BLaER1 treated with 17β-estradiol and CSF1 and Interleukin-3, amounts not matched to agents 10 nM and 100 nM (cell line): Measurements from ENCODE around the gene GP1BA.
A peak's percentile ranks its signal among the peaks of the same experiment; 100 is the strongest.

ENCODE experiments used
- H3K27ac ChIP-seq, 11 experiments: shearing (Covaris generic); formaldehyde crosslinking; 2 replicates each; pipeline ENCODE4 v1.8.1; 2022
- H3K27me3 ChIP-seq, 11 experiments: shearing (Covaris generic); formaldehyde crosslinking; 2 replicates each; pipeline ENCODE4 v1.8.1; 2022
- H3K36me3 ChIP-seq, 11 experiments: shearing (Covaris generic); formaldehyde crosslinking; 2 replicates each; pipeline ENCODE4 v1.8.1; 2022
- H3K4me1 ChIP-seq, 10 experiments: shearing (Covaris generic); formaldehyde crosslinking; 2 replicates each; pipeline ENCODE4 v1.8.1; 2022
- H3K4me2 ChIP-seq, 11 experiments: shearing (Covaris generic); formaldehyde crosslinking; 2 replicates each; pipeline ENCODE4 v1.8.1; 2022
- H3K4me3 ChIP-seq, 10 experiments: shearing (Covaris generic); formaldehyde crosslinking; 2 replicates each; pipeline ENCODE4 v1.8.1; 2022
- H3K9ac ChIP-seq, 11 experiments: shearing (Covaris generic); formaldehyde crosslinking; 2 replicates each; pipeline ENCODE4 v1.8.1; 2022
- H3K9me3 ChIP-seq, 11 experiments: shearing (Covaris generic); formaldehyde crosslinking; replicated peaks in 1 of 11; 2 replicates each; pipeline ENCODE4 v1.8.1; 2022
- H4K20me1 ChIP-seq, 11 experiments: shearing (Covaris generic); formaldehyde crosslinking; 2 replicates each; pipeline ENCODE4 v1.8.1; 2022
- Cebpa-rat ChIP-seq, 11 experiments: shearing (Covaris generic); IDR thresholded peaks; 2 replicates each; pipeline ENCODE4 v1.8.1; 2022

Gene GP1BA

GRCh38 chr17:4931963-4932362 is at the start of gene GP1BA:
Gene GP1BA (plus strand): TSS chr17:4932277. CDS start chr17:4932605, 328 bp downstream.
- Histone ChIP-seq H3K9ac (peak within 1 kb of the TSS in 1 of 11 experiments; percentile 13; a peak in 1 of 22 replicates), H3K27ac (peak within 1 kb of the TSS in 1 of 11 experiments; percentile 44; a peak in 1 of 22 replicates), H3K36me3 (peaks cover 14 to 46% (median 26%) of the 10 kb centered on the region in 11 experiments), H4K20me1 (peaks cover 0 to 26% (median 5%) of the 10 kb centered on the region in 11 experiments; a peak in 8 of 22 replicates), H3K4me2 (peak within 1 kb of the TSS; percentile 31 to 70 (median 51); a peak in 21 of 22 replicates), H3K9me3 (no peaks in the 10 kb centered on the region), H3K4me3 (no peak within 1 kb of the TSS), H3K4me1 (peaks cover 21 to 63% (median 42%) of the 10 kb centered on the region in 10 experiments), H3K27me3 (no peaks in the 10 kb centered on the region)
- TF ChIP-seq Cebpa-rat (IDR thresholded peaks at IDR 0.05) = no peak

GRCh38 chr17:4884489-4884888 is 47.6 kb upstream of the GP1BA start:
- Histone ChIP-seq H3K4me3 (no peak overlapping the region), H3K9me3 (no peaks in the 10 kb centered on the region), H3K27me3 (no peaks in the 10 kb centered on the region), H3K4me2 (no peak overlapping the region), H3K27ac (no peak overlapping the region), H4K20me1 (peaks cover 0 to 25% (median 9%) of the 10 kb centered on the region in 11 experiments; a peak in 12 of 22 replicates), H3K36me3 (peaks cover 45 to 75% (median 52%) of the 10 kb centered on the region in 11 experiments), H3K9ac (peak overlapping the region in 2 of 11 experiments; percentile 2 to 10; a peak in 2 of 22 replicates), H3K4me1 (peaks cover 6 to 24% (median 7%) of the 10 kb centered on the region in 10 experiments)
- TF ChIP-seq Cebpa-rat (IDR thresholded peaks at IDR 0.05) = no peak

GRCh38 chr17:4886830-4887229 is 45.2 kb upstream of the GP1BA start:
- no peaks in the 10 kb centered on the region for H3K27me3 ChIP-seq
- H3K4me3 ChIP-seq = no peak overlapping the region
- H3K9me3 ChIP-seq = no peaks in the 10 kb centered on the region
- peaks cover 0 to 10% (median 0%) of the 10 kb centered on the region in 10 experiments; a peak in 2 of 20 replicates for H3K4me1 ChIP-seq
- H3K27ac ChIP-seq = no peak overlapping the region
- no peak for TF ChIP-seq Cebpa-rat (IDR thresholded peaks at IDR 0.05)
- 0 out of 22 replicates have a peak overlapping the region, but pooled peaks of 1 of the 11 experiments have one; percentile 14 for H3K9ac ChIP-seq
- no peak overlapping the region for H3K4me2 ChIP-seq
- H3K36me3 ChIP-seq = peaks cover 46 to 81% (median 63%) of the 10 kb centered on the region in 11 experiments
- H4K20me1 ChIP-seq = peaks cover 0 to 14% (median 1%) of the 10 kb centered on the region in 11 experiments; a peak in 8 of 22 replicates

GRCh38 chr17:4887581-4887980 is 44.5 kb upstream of the GP1BA start:
- no peak for TF ChIP-seq Cebpa-rat (IDR thresholded peaks at IDR 0.05)
- no peaks in the 10 kb centered on the region for H3K27me3 ChIP-seq
- H3K9me3 ChIP-seq = no peaks in the 10 kb centered on the region
- no peak overlapping the region for H3K27ac ChIP-seq
- no peak overlapping the region for H3K4me2 ChIP-seq
- H3K4me3 ChIP-seq = no peak overlapping the region
- H3K36me3 ChIP-seq = peaks cover 49 to 82% (median 68%) of the 10 kb centered on the region in 11 experiments
- no peak overlapping the region for H3K9ac ChIP-seq
- peaks cover 0 to 8% (median under 1%) of the 10 kb centered on the region in 10 experiments; a peak in 5 of 20 replicates for H3K4me1 ChIP-seq
- peaks cover 0 to 13% (median 0%) of the 10 kb centered on the region in 11 experiments; a peak in 3 of 22 replicates for H4K20me1 ChIP-seq

- Histone ChIP-seq H3K9me3 (no peaks in the 10 kb centered on the region), H3K36me3 (peaks cover 60 to 92% (median 82%) of the 10 kb centered on the region in 11 experiments), H3K4me3 (no peak overlapping the region), H3K9ac (no peak overlapping the region), H3K4me2 (0 out of 22 replicates have a peak overlapping the region, but pooled peaks of 1 of the 11 experiments have one; percentile 29), H3K27me3 (no peaks in the 10 kb centered on the region), H3K27ac (no peak overlapping the region), H4K20me1 (peaks cover 0 to 39% (median 0%) of the 10 kb centered on the region in 11 experiments; a peak in 7 of 22 replicates), H3K4me1 (peaks cover 0 to 40% (median 3%) of the 10 kb centered on the region in 10 experiments; a peak in 9 of 20 replicates)
- TF ChIP-seq Cebpa-rat (IDR thresholded peaks at IDR 0.05) = no peak
Observed at GRCh38 chr17:4891411-4892410, 40.4 kb upstream of the GP1BA start.

GRCh38 chr17:4892499-4893221 is 39.4 kb upstream of the GP1BA start:
- Histone ChIP-seq H3K27me3 (peaks cover 0 to 8% (median 0%) of the 10 kb centered on the region in 11 experiments; a peak in 7 of 22 replicates), H3K9me3 (no peaks in the 10 kb centered on the region), H3K9ac (peak overlapping the region in 2 of 11 experiments; percentile 6 to 23; a peak in 2 of 22 replicates), H3K4me2 (peak overlapping the region in 1 of 11 experiments; percentile 29; a peak in 1 of 22 replicates), H3K4me3 (no peak overlapping the region), H3K36me3 (peaks cover 57 to 92% (median 82%) of the 10 kb centered on the region in 11 experiments), H3K27ac (no peak overlapping the region), H4K20me1 (peaks cover 0 to 39% (median 0%) of the 10 kb centered on the region in 11 experiments; a peak in 7 of 22 replicates), H3K4me1 (peaks cover 0 to 48% (median 3%) of the 10 kb centered on the region in 10 experiments; a peak in 9 of 20 replicates)
- no peak for TF ChIP-seq Cebpa-rat (IDR thresholded peaks at IDR 0.05)

- H3K27me3 ChIP-seq = peaks cover 2 to 13% (median 3%) of the 10 kb centered on the region in 11 experiments; a peak in 20 of 22 replicates
- H3K4me3 ChIP-seq = no peak overlapping the region
- H3K9me3 ChIP-seq = no peaks in the 10 kb centered on the region
- no peak for TF ChIP-seq Cebpa-rat (IDR thresholded peaks at IDR 0.05)
- peaks cover 0 to 41% (median 0%) of the 10 kb centered on the region in 11 experiments; a peak in 8 of 22 replicates for H4K20me1 ChIP-seq
- peaks cover 0 to 48% (median 4%) of the 10 kb centered on the region in 10 experiments; a peak in 15 of 20 replicates for H3K4me1 ChIP-seq
- H3K36me3 ChIP-seq = peaks cover 54 to 88% (median 79%) of the 10 kb centered on the region in 11 experiments
- H3K4me2 ChIP-seq = no peak overlapping the region
- peak overlapping the region in 2 of 11 experiments; percentile 6 to 23; a peak in 1 of 22 replicates for H3K9ac ChIP-seq
- H3K27ac ChIP-seq = no peak overlapping the region
Observed at GRCh38 chr17:4893272-4893671, 38.8 kb upstream of the GP1BA start.
